AG04450 (cell line): ENCODE data around the gene DSN1. TPM values are rescaled to one million over a fixed set of nuclear protein-coding genes. Genes with fewer than 3 reads are reported as not detected.
A peak's percentile ranks its signal among the peaks of the same experiment; 100 is the strongest.

Experiments used
- CTCF ChIA-PET: fragments of 300-600, 350-600 bp; formaldehyde crosslinking; extraction: SDS; loops from one replicate; lab custom pipeline; 2022; ENCODE audit warnings: antibody characterized with exemption, inconsistent platforms; lab: Charles Lee
- POLR2A ChIA-PET: fragments of 350-600 bp; formaldehyde crosslinking; extraction: SDS; loops from one replicate; lab custom pipeline; 2021; ENCODE audit warnings: antibody characterized with exemption, inconsistent platforms; lab: Yijun Ruan, JAX
- DNase-seq: peaks from one replicate; pipeline ENCODE4 v3.0.0-alpha.2; 2011; ENCODE audit warnings: low read depth, low spot score
- H3K27ac ChIP-seq: one replicate; pipeline ENCODE4 v1.5.1; 2012; ENCODE audit warnings: low read depth, low read length, control low read depth
- H3K27me3 ChIP-seq: one replicate; pipeline ENCODE4 v1.6.0; 2012; ENCODE audit warnings: low read length; ENCODE audit not compliant: control insufficient read depth, insufficient read depth
- H3K4me3 ChIP-seq: 2 replicates; pipeline ENCODE4 v1.5.1; 2011; ENCODE audit warnings: mild to moderate bottlenecking, low read depth, low read length, control low read depth
- H3K9me3 ChIP-seq: 2 replicates; pipeline ENCODE4 v1.5.1; 2012; ENCODE audit warnings: low read length; ENCODE audit not compliant: control insufficient read depth, insufficient read depth
- CTCF ChIP-seq: IDR thresholded peaks from 2 replicates; pipeline ENCODE4 v1.5.1; 2011; ENCODE audit warnings: low read depth, low read length, control low read depth, inconsistent platforms
- polyA plus RNA-seq: library from polyadenylated mRNA; depleted of rRNA; stranded (reverse); fragments of >200 nt; gene quantifications from 2 replicates; pipeline ENCODE4 v1.2.3, GENCODE V29; 2011

Gene DSN1
- polyA plus RNA-seq, 1 experiment: 8.7 TPM

DNA sequence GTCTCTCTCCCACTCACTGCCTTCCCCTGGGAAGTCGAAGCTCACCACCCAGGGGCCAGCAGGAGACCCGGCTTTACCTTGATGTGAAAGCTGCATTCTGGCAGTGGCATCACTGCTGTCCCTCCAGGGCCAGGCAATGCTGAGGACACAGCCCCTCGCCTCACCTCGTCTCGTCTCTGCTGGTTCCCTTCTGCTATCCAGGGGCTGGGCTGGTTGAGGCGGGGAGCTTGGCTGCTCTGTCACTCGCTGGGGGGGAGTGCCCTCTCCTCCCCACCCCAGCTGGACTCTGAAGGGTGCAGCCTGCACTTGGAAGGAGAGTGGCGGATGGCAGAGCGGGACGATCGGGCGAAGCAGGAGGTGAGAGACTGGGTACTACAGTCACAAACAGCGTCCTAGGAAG, 12.7 kb upstream of the DSN1 start:
- ChIA-PET CTCF (interaction anchor here (0.6 to 2.0 kb wide), 3 partner anchors 12 to 22 kb away, joined by 3 to 15 read pairs (median 8); partner anchors contain the start of gene DSN1), POLR2A (no interaction called here)
- Histone ChIP-seq H3K27ac (no peak overlapping the region), H3K4me3 (no peak overlapping the region), H3K27me3 (no peaks in the 10 kb centered on the region), H3K9me3 (no peaks in the 10 kb centered on the region)
- no peak for TF ChIP-seq CTCF
- no peak for DNase-seq

GRCh38 chr20:36785308-36785707, 11.7 kb upstream of the DSN1 start:
- Histone ChIP-seq H3K9me3 (no peaks in the 10 kb centered on the region), H3K4me3 (no peak overlapping the region), H3K27ac (peak overlapping the region; percentile 21), H3K27me3 (no peaks in the 10 kb centered on the region)
- TF ChIP-seq CTCF: 0 out of 2 replicates have a peak, but pooled peaks have one; percentile 18
- DNase-seq: no peak
- ChIA-PET POLR2A (no interaction called here), CTCF (no interaction called here)

GRCh38 chr20:36784900-36785299, 11.3 kb upstream of the DSN1 start:
- TF ChIP-seq CTCF: no peak; the same call in 1 of the 2 replicates
- Histone ChIP-seq H3K4me3 (no peak overlapping the region), H3K9me3 (no peaks in the 10 kb centered on the region), H3K27me3 (no peaks in the 10 kb centered on the region), H3K27ac (peak overlapping the region; percentile 21)
- ChIA-PET POLR2A (no interaction called here), CTCF (interaction anchor here (1.2 kb wide), 1 partner anchor 11 kb away, joined by 4 read pairs; the partner anchor contains the start of gene DSN1)
- no peak for DNase-seq

DNA sequence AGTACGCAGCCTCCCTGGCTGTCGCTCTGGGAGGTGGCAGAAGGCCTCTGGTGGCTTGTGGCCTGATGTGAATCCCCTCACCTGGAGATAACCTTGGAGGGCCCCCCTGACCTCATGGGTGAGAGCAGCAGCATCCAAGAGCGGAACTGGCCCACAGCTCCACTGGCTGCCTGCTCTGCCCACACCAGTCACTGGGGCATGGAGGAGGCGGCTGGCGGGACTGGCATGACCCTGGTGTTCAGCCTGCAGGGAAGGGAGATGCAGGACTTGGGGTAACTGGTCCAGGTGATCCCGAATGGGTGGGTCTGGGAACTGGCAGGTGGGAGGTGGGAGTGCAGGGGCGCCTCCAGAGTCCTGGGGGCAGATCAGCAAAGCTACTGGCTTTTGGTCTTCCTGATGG, 10.6 kb upstream of the DSN1 start:
- no peak overlapping the region for H3K27ac ChIP-seq
- ChIA-PET CTCF (interaction anchor here (1.2 kb wide), 1 partner anchor 10 kb away, joined by 4 read pairs; the partner anchor contains the start of gene DSN1), POLR2A (no interaction called here)
- no peaks in the 10 kb centered on the region for H3K27me3 ChIP-seq
- no peak for TF ChIP-seq CTCF
- no peaks in the 10 kb centered on the region for H3K9me3 ChIP-seq
- no peak overlapping the region for H3K4me3 ChIP-seq
- DNase-seq: no peak

DNA sequence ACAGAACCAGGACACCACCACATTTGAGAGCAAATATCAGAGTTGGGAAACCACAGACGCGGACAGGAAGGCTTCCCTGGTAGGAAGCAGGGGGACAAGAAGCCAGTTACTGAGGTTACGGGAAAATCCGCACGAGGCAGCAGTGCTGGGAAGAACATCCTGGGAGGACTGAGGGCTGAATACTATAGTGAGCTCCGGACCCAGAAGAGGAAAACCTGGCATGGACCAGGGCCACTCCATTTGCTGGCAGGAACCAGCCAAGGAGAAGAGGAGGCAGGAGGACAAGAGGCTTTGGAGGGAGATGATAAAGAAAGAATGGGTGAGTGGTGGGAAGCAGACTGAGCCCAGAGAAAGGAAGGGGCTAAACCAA, 6.1 kb upstream of the DSN1 start:
- no peaks in the 10 kb centered on the region for H3K27me3 ChIP-seq
- no peak for DNase-seq
- ChIA-PET POLR2A (no interaction called here), CTCF (no interaction called here)
- H3K27ac ChIP-seq: no peak overlapping the region
- TF ChIP-seq CTCF: no peak
- H3K9me3 ChIP-seq: no peaks in the 10 kb centered on the region
- no peak overlapping the region for H3K4me3 ChIP-seq
